HEK293 (cell line): ENCODE results near the gene OAT.
A peak's percentile ranks its signal among the peaks of the same experiment; 100 is the strongest.

ENCODE experiments used
- CTCF ChIA-PET: fragments of 350-600 bp; formaldehyde crosslinking; extraction: SDS; loops from one replicate; lab custom pipeline; 2021; ENCODE audit warnings: antibody characterized with exemption; lab: Yijun Ruan, JAX
- POLR2A ChIA-PET: fragments of 300-600 bp; formaldehyde crosslinking; extraction: SDS; loops from one replicate; lab custom pipeline; 2020; ENCODE audit warnings: antibody characterized with exemption, inconsistent platforms; lab: Yijun Ruan, JAX
- H3K27ac ChIP-seq: fragments of 200-500 bp; sonication (Bioruptor generic); 2 replicates; pipeline ENCODE4 v1.5.1; 2014; ENCODE audit warnings: low read depth, low read length, control low read depth, inconsistent platforms; ENCODE audit errors: extremely low read depth
- H3K36me3 ChIP-seq, 2 experiments: fragments of 200-500 bp in 1 of 2; sonication (Bioruptor generic) in 1 of 2; 1 replicate in 1 of 2; 2 replicates in 1 of 2; pipeline ENCODE4 v1.5.1; 2014 to 2017; ENCODE audit warnings: inconsistent platforms in 2 of 2, low read length in 2 of 2; ENCODE audit not compliant: control insufficient read depth in 2 of 2, insufficient read depth in 1 of 2
- H3K4me1 ChIP-seq: fragments of 200-500 bp; sonication (Bioruptor generic); 2 replicates; pipeline ENCODE4 v1.5.1; 2014; ENCODE audit warnings: mild to moderate bottlenecking, low read length, inconsistent platforms; ENCODE audit not compliant: control insufficient read depth, insufficient read depth
- H3K4me3 ChIP-seq: 2 replicates; pipeline ENCODE4 v1.5.1; 2011; ENCODE audit warnings: low read depth, mild to moderate bottlenecking, control low read depth, low read length, moderate library complexity
- H3K9me3 ChIP-seq: fragments of 200-500 bp; sonication (Bioruptor generic); 2 replicates; pipeline ENCODE4 v1.5.1; 2014; ENCODE audit warnings: low read depth, low read length, inconsistent platforms; ENCODE audit not compliant: control insufficient read depth, insufficient read depth
- HOXD13 ChIP-seq: sonication (generic); formaldehyde crosslinking; IDR thresholded peaks from 2 replicates; pipeline ENCODE4 v1.8.0; 2022; ENCODE audit warnings: missing genetic modification reagents, borderline replicate concordance
- IKZF3 ChIP-seq: fragments of 450-650 bp; IDR thresholded peaks from 2 replicates; pipeline ENCODE4 v1.5.0; 2018; ENCODE audit warnings: missing biosample characterization, mild to moderate bottlenecking, missing genetic modification characterization, moderate library complexity
- SCRT1 ChIP-seq: fragments of 450-650 bp; formaldehyde crosslinking; IDR thresholded peaks from 2 replicates; pipeline ENCODE4 v1.5.1; 2016; ENCODE audit warnings: missing biosample characterization, missing genetic modification characterization, borderline replicate concordance
- SCRT2 ChIP-seq: fragments of 450-650 bp; formaldehyde crosslinking; IDR thresholded peaks from 2 replicates; pipeline ENCODE4 v1.5.1; 2016; ENCODE audit warnings: missing biosample characterization, missing genetic modification characterization
- TCF7L2 ChIP-seq: IDR thresholded peaks from 2 replicates; pipeline ENCODE4 v1.6.1; 2011; ENCODE audit warnings: low read depth, mild to moderate bottlenecking, inconsistent platforms, low read length, moderate library complexity, borderline replicate concordance
- ZNF112 ChIP-seq: fragments of 450-650 bp; formaldehyde crosslinking; IDR thresholded peaks from 2 replicates; pipeline ENCODE4 v1.5.0; 2017; ENCODE audit warnings: missing biosample characterization, missing genetic modification characterization
- ZNF423 ChIP-seq: fragments of 450-650 bp; formaldehyde crosslinking; IDR thresholded peaks from 2 replicates; pipeline ENCODE4 v1.5.1; 2016; ENCODE audit warnings: missing biosample characterization, missing genetic modification characterization
- ZNF629 ChIP-seq: fragments of 450-650 bp; formaldehyde crosslinking; IDR thresholded peaks from 2 replicates; pipeline ENCODE4 v1.5.1; 2017; ENCODE audit warnings: missing biosample characterization, missing genetic modification characterization
- ZNF843 ChIP-seq: fragments of 450-650 bp; formaldehyde crosslinking; IDR thresholded peaks from 2 replicates; pipeline ENCODE4 v1.5.1; 2016; ENCODE audit warnings: missing biosample characterization, missing genetic modification characterization
- ZSCAN23 ChIP-seq: fragments of 450-650 bp; formaldehyde crosslinking; IDR thresholded peaks from 2 replicates; pipeline ENCODE4 v1.5.1; 2016; ENCODE audit warnings: missing biosample characterization, missing genetic modification characterization
- ZSCAN30 ChIP-seq: fragments of 450-650 bp; IDR thresholded peaks from 2 replicates; pipeline ENCODE4 v1.5.1; 2018; ENCODE audit warnings: missing biosample characterization, mild to moderate bottlenecking, missing genetic modification characterization, moderate library complexity
- TF ChIP-seq, protein P1 (sequence below): fragments of 450-650 bp; formaldehyde crosslinking; conservative IDR thresholded peaks from 2 replicates; pipeline ENCODE4 v1.5.1; 2016; ENCODE audit warnings: low read depth, missing biosample characterization, missing genetic modification characterization
- TF ChIP-seq, protein P2 (sequence below): fragments of 450-650 bp; formaldehyde crosslinking; optimal IDR thresholded peaks from 2 replicates; pipeline ENCODE3; 2016; ENCODE audit warnings: missing biosample characterization, mild to moderate bottlenecking, missing genetic modification characterization

Gene OAT

DNA sequence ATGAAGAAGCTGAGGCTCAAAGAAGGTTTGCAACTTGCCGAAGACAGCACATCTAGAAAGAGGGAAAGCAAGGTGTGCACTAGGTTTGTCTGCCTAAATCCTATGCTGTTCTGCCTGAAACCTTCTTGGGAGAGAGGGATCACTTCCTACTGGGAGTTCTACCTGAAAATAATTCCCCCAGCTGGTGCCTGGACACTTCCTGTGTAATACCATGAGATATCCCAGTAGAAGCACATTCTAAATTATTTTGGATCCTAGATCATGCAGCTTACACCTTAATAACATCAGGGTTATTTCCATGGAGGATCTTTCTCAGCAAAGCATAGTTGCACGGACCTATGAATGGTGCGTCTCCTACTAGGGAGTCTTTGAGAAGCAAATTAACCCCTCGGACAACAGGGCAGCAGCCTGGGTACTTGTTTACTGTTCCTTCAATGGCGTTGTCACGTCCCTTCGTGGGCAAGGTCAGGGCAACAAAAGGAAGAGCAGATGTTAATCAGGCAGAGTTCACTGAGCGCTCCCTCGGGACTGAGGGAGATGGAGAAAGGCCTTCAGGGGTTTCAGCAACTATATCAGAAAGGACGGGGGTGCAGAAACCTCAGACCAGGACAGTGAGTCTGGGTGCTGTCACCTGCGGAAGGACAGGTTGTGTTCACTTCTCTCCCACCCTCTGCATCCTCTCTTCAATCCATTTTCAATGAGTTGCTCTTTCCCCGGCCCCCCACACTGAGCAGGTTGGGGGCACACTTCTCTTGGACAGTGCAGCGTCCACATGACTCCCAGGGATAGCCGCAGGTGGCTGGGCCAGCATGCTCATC is 44.0 kb downstream of the OAT start:
- Histone ChIP-seq H3K9me3 (no peaks in the 10 kb centered on the region), H3K4me3 (no peak overlapping the region)
- TF ChIP-seq SCRT1 (tag by site-specific recombination) (peak; percentile 32; the same call in 1 of the 2 replicates), ZNF112 (tag by site-specific recombination) (no peak), ZNF843 (no peak), ZSCAN30 (tag by site-specific recombination) (no peak)
- TF ChIP-seq, protein P1, sequence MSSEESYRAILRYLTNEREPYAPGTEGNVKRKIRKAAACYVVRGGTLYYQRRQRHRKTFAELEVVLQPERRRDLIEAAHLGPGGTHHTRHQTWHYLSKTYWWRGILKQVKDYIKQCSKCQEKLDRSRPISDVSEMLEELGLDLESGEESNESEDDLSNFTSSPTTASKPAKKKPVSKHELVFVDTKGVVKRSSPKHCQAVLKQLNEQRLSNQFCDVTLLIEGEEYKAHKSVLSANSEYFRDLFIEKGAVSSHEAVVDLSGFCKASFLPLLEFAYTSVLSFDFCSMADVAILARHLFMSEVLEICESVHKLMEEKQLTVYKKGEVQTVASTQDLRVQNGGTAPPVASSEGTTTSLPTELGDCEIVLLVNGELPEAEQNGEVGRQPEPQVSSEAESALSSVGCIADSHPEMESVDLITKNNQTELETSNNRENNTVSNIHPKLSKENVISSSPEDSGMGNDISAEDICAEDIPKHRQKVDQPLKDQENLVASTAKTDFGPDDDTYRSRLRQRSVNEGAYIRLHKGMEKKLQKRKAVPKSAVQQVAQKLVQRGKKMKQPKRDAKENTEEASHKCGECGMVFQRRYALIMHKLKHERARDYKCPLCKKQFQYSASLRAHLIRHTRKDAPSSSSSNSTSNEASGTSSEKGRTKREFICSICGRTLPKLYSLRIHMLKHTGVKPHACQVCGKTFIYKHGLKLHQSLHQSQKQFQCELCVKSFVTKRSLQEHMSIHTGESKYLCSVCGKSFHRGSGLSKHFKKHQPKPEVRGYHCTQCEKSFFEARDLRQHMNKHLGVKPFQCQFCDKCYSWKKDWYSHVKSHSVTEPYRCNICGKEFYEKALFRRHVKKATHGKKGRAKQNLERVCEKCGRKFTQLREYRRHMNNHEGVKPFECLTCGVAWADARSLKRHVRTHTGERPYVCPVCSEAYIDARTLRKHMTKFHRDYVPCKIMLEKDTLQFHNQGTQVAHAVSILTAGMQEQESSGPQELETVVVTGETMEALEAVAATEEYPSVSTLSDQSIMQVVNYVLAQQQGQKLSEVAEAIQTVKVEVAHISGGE = peak; percentile 93
- TF ChIP-seq, all 188 proteins: peak for 2
- ChIA-PET POLR2A (no interaction called here), CTCF (interaction anchor here (0.7 to 0.9 kb wide), 4 partner anchors 14 to 380 kb away, joined by 3 to 4 read pairs (median 3); no protein-coding TSS in a partner anchor)
- H3K27ac ChIP-seq = no peak overlapping the region
- H3K4me1 ChIP-seq = no peaks in the 10 kb centered on the region
- no peaks in the 10 kb centered on the region for H3K36me3 ChIP-seq

DNA sequence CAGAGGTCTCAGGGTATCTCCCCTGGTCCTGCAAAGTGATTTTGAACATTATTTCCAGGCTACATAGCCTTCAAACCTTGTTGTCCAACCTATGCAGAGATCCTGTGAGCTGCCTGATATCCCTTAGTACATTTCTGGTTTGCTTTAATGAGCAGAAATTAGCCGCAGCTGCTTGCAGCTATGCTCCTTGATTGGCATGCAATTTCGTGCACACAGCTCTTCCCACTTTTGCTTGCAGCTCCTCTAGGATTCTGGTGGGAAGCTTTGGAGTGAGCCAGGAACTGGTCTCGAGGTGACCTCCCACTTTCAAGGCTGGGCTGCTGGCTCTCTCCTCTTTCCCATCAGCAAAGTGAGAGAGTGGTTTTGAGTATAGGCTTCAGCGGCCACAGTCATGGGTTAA is 45.8 kb downstream of the OAT start:
- CTCF ChIA-PET = no interaction called here
- POLR2A ChIA-PET = no interaction called here

DNA sequence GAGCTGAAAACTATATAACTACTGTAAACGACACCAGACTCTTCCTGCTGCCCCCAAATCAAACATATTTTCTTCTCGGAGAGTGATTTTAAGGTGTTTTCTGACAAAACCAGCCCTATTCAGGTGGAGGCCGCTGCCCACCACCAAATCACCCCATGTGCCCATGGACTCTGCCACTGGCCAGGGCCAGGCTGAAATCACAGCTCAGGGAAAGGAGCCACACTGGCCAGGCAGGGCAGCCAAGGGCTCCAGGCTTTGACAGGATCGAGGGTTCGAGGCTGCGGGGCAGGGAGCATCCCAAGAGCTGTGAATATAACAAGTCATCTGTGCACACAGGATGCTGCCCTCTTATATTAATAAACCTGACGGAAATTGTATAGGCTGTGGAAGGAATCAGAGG is 48.3 kb downstream of the OAT start:
- POLR2A ChIA-PET = no interaction called here
- no peak for TF ChIP-seq ZNF423 (tag by site-specific recombination)
- TF ChIP-seq IKZF3 (tag by site-specific recombination) = no peak
- TF ChIP-seq SCRT2 (tag by site-specific recombination) = no peak
- no peak for TF ChIP-seq TCF7L2
- TF ChIP-seq, all 188 proteins: peak for 0
- CTCF ChIA-PET = interaction anchor here (0.6 to 2.6 kb wide), 3 partner anchors 19 to 410 kb away, joined by 3 to 6 read pairs (median 5); no protein-coding TSS in a partner anchor

More for the DNA sequence above, 45.8 kb downstream of the OAT start:
- TF ChIP-seq ZNF629 (tag by site-specific recombination) = no peak
- TF ChIP-seq ZSCAN23 (tag by site-specific recombination) = no peak
- no peak for TF ChIP-seq HOXD13
- TF ChIP-seq, protein P2, sequence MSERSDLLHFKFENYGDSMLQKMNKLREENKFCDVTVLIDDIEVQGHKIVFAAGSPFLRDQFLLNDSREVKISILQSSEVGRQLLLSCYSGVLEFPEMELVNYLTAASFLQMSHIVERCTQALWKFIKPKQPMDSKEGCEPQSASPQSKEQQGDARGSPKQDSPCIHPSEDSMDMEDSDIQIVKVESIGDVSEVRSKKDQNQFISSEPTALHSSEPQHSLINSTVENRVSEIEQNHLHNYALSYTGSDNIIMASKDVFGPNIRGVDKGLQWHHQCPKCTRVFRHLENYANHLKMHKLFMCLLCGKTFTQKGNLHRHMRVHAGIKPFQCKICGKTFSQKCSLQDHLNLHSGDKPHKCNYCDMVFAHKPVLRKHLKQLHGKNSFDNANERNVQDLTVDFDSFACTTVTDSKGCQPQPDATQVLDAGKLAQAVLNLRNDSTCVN (tag by site-specific recombination) = no peak
- TF ChIP-seq, all 188 proteins: peak for 0
- Histone ChIP-seq H3K36me3 (no peaks in the 10 kb centered on the region), H3K4me1 (no peaks in the 10 kb centered on the region), H3K4me3 (no peak overlapping the region), H3K9me3 (no peaks in the 10 kb centered on the region), H3K27ac (no peak overlapping the region)

More for the DNA sequence above, 48.3 kb downstream of the OAT start:
- Histone ChIP-seq H3K27ac (no peak overlapping the region), H3K9me3 (no peaks in the 10 kb centered on the region), H3K4me1 (no peaks in the 10 kb centered on the region), H3K36me3 (no peaks in the 10 kb centered on the region), H3K4me3 (no peak overlapping the region)
